GM12864 (cell line): ENCODE data around the gene TPPP.

Experiments used
- DNase-seq: peaks from one replicate; pipeline ENCODE4 v3.0.0-alpha.2; 2011; ENCODE audit warnings: low read depth
- H3K4me3 ChIP-seq: 2 replicates; pipeline ENCODE4 v1.5.1; 2011; ENCODE audit warnings: mild to moderate bottlenecking, low read depth, low read length, control low read depth
- CTCF ChIP-seq: IDR thresholded peaks from 2 replicates; pipeline ENCODE4 v1.5.1; 2011; ENCODE audit warnings: low read depth, mild to moderate bottlenecking, moderate library complexity, low read length, control low read depth, inconsistent platforms; ENCODE audit errors: missing control alignments

Gene TPPP

GRCh38 chr5:644971-645370 lies 48.2 kb downstream of the TPPP start:
- TF ChIP-seq CTCF, result no peak
- no peak overlapping the region for H3K4me3 ChIP-seq
- no peak for DNase-seq

- TF ChIP-seq CTCF, result no peak
- no peak overlapping the region for H3K4me3 ChIP-seq
- DNase-seq, result no peak
Observed at GRCh38 chr5:644509-644908, 48.6 kb downstream of the TPPP start.

GRCh38 chr5:643811-644271 lies 49.3 kb downstream of the TPPP start:
- TF ChIP-seq CTCF, result no peak
- peak; percentile 34 for DNase-seq
- no peak overlapping the region; the same call in 1 of the 2 replicates for H3K4me3 ChIP-seq

- DNase-seq, result no peak
- TF ChIP-seq CTCF, result no peak
- H3K4me3 ChIP-seq, result no peak overlapping the region
Observed at GRCh38 chr5:643351-643801, 49.8 kb downstream of the TPPP start.

GRCh38 chr5:642481-642880 lies 50.7 kb downstream of the TPPP start:
- no peak overlapping the region for H3K4me3 ChIP-seq
- no peak for TF ChIP-seq CTCF
- DNase-seq, result no peak

- H3K4me3 ChIP-seq, result no peak overlapping the region
- TF ChIP-seq CTCF, result no peak
- DNase-seq, result no peak
Observed at GRCh38 chr5:641331-641765, 51.8 kb downstream of the TPPP start.
